Ovary (tissue), 3 donors: Measurements from ENCODE around the gene TM4SF18.

ENCODE experiments used
- CTCF ChIP-seq, 3 donors: fragments of 450-650 bp in 2 of 3; fragments of 200-600 bp in 1 of 3; IDR thresholded peaks; one replicate each; pipeline versions ENCODE4 v1.5.1 to v1.8.0; 2016 to 2022; ENCODE audit warnings: antibody characterized with exemption in 3 of 3, mild to moderate bottlenecking in 1 of 3
- EP300 ChIP-seq: sonication (generic); formaldehyde crosslinking; IDR thresholded peaks from one replicate; pipeline ENCODE4 v1.6.1; 2017; ENCODE audit warnings: antibody characterized with exemption
- POLR2A ChIP-seq: fragments of 450-650 bp; IDR thresholded peaks from one replicate; pipeline ENCODE4 v1.6.1; 2017; ENCODE audit warnings: antibody characterized with exemption, mild to moderate bottlenecking, moderate library complexity
- donor health status: DM: no; HTN: no; CAD: no.

GRCh38 chr3:149288655-149289054 is 44.8 kb downstream of the TM4SF18 start:
- TF ChIP-seq CTCF (IDR thresholded peaks at IDR 0.05): no peak
- TF ChIP-seq POLR2A: no peak
- no peak for TF ChIP-seq EP300
